Measurements from ENCODE around the gene SAMSN1.

SAMSN1 gene

GRCh38 chr21:14487490-14488432, 58.4 kb downstream of the SAMSN1 start:
- no peak for TF ChIP-seq CTCF (IDR thresholded peaks at IDR 0.05; ENCODE audit: low read depth, low read length, missing control alignments)
- no peak overlapping the region for H3K27ac ChIP-seq
- no peak for DNase-seq
- H3K27me3 ChIP-seq (replicated peaks), result no peaks in the 10 kb centered on the region
- no peak overlapping the region for H3K4me3 ChIP-seq (ENCODE audit: low read depth, low read length)
- in situ Hi-C loops (cut with HindIII; ENCODE audit: low pct_ligation_motif_present, low sequenced_read_pairs), result no loop called here
- no peaks in the 10 kb centered on the region for H3K36me3 ChIP-seq (replicated peaks)

GRCh38 chr21:14486869-14487268, 59.2 kb downstream of the SAMSN1 start:
- DNase-seq, result no peak
- Histone ChIP-seq H3K4me3 (ENCODE audit: low read depth, low read length) (no peak overlapping the region), H3K36me3 (replicated peaks) (no peaks in the 10 kb centered on the region), H3K27me3 (replicated peaks) (no peaks in the 10 kb centered on the region), H3K27ac (no peak overlapping the region)
- in situ Hi-C loops (cut with HindIII; ENCODE audit: low pct_ligation_motif_present, low sequenced_read_pairs), result no loop called here
- no peak for TF ChIP-seq CTCF (IDR thresholded peaks at IDR 0.05; ENCODE audit: low read depth, low read length, missing control alignments)

- in situ Hi-C loops (cut with HindIII; ENCODE audit: low pct_ligation_motif_present, low sequenced_read_pairs), result no loop called here
- H3K36me3 ChIP-seq (replicated peaks), result no peaks in the 10 kb centered on the region
- DNase-seq, result no peak
- TF ChIP-seq CTCF (IDR thresholded peaks at IDR 0.05; ENCODE audit: low read depth, low read length, missing control alignments), result no peak
- H3K27me3 ChIP-seq (replicated peaks), result no peaks in the 10 kb centered on the region
- no peak overlapping the region for H3K4me3 ChIP-seq (ENCODE audit: low read depth, low read length)
- H3K27ac ChIP-seq, result no peak overlapping the region
Measured at GRCh38 chr21:14484188-14485009, 61.7 kb downstream of the SAMSN1 start.

- DNase-seq, result no peak
- Histone ChIP-seq H3K27ac (no peak overlapping the region), H3K36me3 (replicated peaks) (no peaks in the 10 kb centered on the region), H3K27me3 (replicated peaks) (no peaks in the 10 kb centered on the region), H3K4me3 (ENCODE audit: low read depth, low read length) (no peak overlapping the region)
- in situ Hi-C loops (cut with HindIII; ENCODE audit: low pct_ligation_motif_present, low sequenced_read_pairs), result no loop called here
- no peak for TF ChIP-seq CTCF (IDR thresholded peaks at IDR 0.05; ENCODE audit: low read depth, low read length, missing control alignments)
Measured at GRCh38 chr21:14483296-14483695, 62.8 kb downstream of the SAMSN1 start.

- no peaks in the 10 kb centered on the region for H3K27me3 ChIP-seq (replicated peaks)
- DNase-seq, result no peak
- H3K27ac ChIP-seq, result no peak overlapping the region
- no peak overlapping the region for H3K4me3 ChIP-seq (ENCODE audit: low read depth, low read length)
- in situ Hi-C loops (cut with HindIII; ENCODE audit: low pct_ligation_motif_present, low sequenced_read_pairs), result no loop called here
- H3K36me3 ChIP-seq (replicated peaks), result no peaks in the 10 kb centered on the region
- no peak for TF ChIP-seq CTCF (IDR thresholded peaks at IDR 0.05; ENCODE audit: low read depth, low read length, missing control alignments)
Measured at GRCh38 chr21:14482165-14482564, 64.0 kb downstream of the SAMSN1 start.
